ENCODE results near the gene IKZF3.

DNA sequence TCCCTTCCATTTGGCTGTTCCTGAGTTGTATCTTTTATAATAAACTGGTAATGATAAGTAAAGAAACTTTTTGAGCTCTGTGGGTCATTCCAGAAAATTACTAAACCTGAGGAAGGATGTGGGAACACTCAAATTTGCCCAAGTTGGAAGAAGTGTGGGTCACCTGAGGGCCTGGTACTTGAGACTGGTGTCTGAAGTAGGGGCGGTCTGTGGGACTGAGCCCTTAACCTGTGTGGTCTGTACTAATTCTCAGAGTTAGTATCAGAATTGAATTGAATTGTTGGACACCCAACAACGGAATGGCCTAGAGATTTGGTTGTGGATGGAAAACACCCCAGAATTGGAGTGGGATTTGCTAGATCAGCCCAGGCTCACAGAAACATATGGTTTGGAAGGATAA lies 43.1 kb downstream of the IKZF3 start:
- TF ChIP-seq, protein P1, sequence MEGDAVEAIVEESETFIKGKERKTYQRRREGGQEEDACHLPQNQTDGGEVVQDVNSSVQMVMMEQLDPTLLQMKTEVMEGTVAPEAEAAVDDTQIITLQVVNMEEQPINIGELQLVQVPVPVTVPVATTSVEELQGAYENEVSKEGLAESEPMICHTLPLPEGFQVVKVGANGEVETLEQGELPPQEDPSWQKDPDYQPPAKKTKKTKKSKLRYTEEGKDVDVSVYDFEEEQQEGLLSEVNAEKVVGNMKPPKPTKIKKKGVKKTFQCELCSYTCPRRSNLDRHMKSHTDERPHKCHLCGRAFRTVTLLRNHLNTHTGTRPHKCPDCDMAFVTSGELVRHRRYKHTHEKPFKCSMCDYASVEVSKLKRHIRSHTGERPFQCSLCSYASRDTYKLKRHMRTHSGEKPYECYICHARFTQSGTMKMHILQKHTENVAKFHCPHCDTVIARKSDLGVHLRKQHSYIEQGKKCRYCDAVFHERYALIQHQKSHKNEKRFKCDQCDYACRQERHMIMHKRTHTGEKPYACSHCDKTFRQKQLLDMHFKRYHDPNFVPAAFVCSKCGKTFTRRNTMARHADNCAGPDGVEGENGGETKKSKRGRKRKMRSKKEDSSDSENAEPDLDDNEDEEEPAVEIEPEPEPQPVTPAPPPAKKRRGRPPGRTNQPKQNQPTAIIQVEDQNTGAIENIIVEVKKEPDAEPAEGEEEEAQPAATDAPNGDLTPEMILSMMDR (IDR thresholded peaks at IDR 0.05): no peak
- TF ChIP-seq EP300 (IDR thresholded peaks at IDR 0.05; ENCODE audit: borderline replicate concordance in 1 of 2, low read depth in 1 of 2, low read length in 1 of 2) (no peak), EZH2phosphoT487 (IDR thresholded peaks at IDR 0.05; ENCODE audit: borderline replicate concordance, low read depth) (no peak), SIN3A (IDR thresholded peaks at IDR 0.05; ENCODE audit: borderline replicate concordance, low read depth, low read length) (no peak), JUND (IDR thresholded peaks at IDR 0.05) (no peak), NFIC (IDR thresholded peaks at IDR 0.05; ENCODE audit: borderline replicate concordance) (no peak), RAD21 (IDR thresholded peaks at IDR 0.05; ENCODE audit: low read length) (no peak), TAF1 (IDR thresholded peaks at IDR 0.05; ENCODE audit: borderline replicate concordance, low read depth, low read length) (no peak), FOXM1 (IDR thresholded peaks at IDR 0.05; ENCODE audit: low read depth) (no peak)
- TF ChIP-seq, protein P2, sequence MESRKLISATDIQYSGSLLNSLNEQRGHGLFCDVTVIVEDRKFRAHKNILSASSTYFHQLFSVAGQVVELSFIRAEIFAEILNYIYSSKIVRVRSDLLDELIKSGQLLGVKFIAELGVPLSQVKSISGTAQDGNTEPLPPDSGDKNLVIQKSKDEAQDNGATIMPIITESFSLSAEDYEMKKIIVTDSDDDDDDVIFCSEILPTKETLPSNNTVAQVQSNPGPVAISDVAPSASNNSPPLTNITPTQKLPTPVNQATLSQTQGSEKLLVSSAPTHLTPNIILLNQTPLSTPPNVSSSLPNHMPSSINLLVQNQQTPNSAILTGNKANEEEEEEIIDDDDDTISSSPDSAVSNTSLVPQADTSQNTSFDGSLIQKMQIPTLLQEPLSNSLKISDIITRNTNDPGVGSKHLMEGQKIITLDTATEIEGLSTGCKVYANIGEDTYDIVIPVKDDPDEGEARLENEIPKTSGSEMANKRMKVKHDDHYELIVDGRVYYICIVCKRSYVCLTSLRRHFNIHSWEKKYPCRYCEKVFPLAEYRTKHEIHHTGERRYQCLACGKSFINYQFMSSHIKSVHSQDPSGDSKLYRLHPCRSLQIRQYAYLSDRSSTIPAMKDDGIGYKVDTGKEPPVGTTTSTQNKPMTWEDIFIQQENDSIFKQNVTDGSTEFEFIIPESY (IDR thresholded peaks at IDR 0.05; ENCODE audit: borderline replicate concordance, low read depth): no peak

Data from SK-N-SH (cell line).